HG03571 (cell line): ENCODE results near the gene CCL24.
"Not testable (repeated sequence)": the region's sequence is repeated elsewhere in the genome, so short reads cannot be mapped to it uniquely, and the experiment has no call there.

Experiments
- ATAC-seq: cut with Tn5 transposase; IDR thresholded peaks from one replicate; pipeline ENCODE4 v1.9.1; 2021; ENCODE audit not compliant: unreplicated experiment

The CCL24 gene

GRCh38 chr7:75820688-75821087 is 7.1 kb upstream of the CCL24 start:
- ATAC-seq = no peak

GRCh38 chr7:75819711-75820110 is 6.1 kb upstream of the CCL24 start:
- no peak for ATAC-seq

GRCh38 chr7:75818472-75818871 is 4.9 kb upstream of the CCL24 start:
- ATAC-seq = no peak

- no peak for ATAC-seq
These were observed 3.5 kb upstream of the CCL24 start for GRCh38 chr7:75817116-75817515.

GRCh38 chr7:75815418-75816064 is 1.9 kb upstream of the CCL24 start:
- ATAC-seq = no peak

- ATAC-seq = no peak
These were observed 871 bp upstream of the CCL24 start for GRCh38 chr7:75814407-75814947.

GRCh38 chr7:75813084-75813483 is 522 bp downstream of the CCL24 start:
- no peak for ATAC-seq

- no peak for ATAC-seq
These were observed 1.5 kb downstream of the CCL24 start for GRCh38 chr7:75811894-75812678.

- ATAC-seq = no peak
These were observed 4.2 kb downstream of the CCL24 start for GRCh38 chr7:75809396-75809795.

GRCh38 chr7:75808106-75808505 is 5.5 kb downstream of the CCL24 start:
- no peak for ATAC-seq

GRCh38 chr7:75807452-75807851 is 6.2 kb downstream of the CCL24 start:
- ATAC-seq = no peak

- ATAC-seq = no peak
These were observed 6.9 kb downstream of the CCL24 start for GRCh38 chr7:75806560-75807307.

- no peak for ATAC-seq
These were observed 8.9 kb downstream of the CCL24 start for GRCh38 chr7:75804705-75805104.

- ATAC-seq = no peak
These were observed 9.6 kb downstream of the CCL24 start for GRCh38 chr7:75804004-75804403.

- no peak for ATAC-seq
These were observed 11.1 kb downstream of the CCL24 start for GRCh38 chr7:75802552-75802821.

- no peak for ATAC-seq
These were observed 14.8 kb downstream of the CCL24 start for GRCh38 chr7:75798770-75799169.

- no peak for ATAC-seq
These were observed 17.2 kb downstream of the CCL24 start for GRCh38 chr7:75796420-75796819.

GRCh38 chr7:75795831-75796285 is 17.7 kb downstream of the CCL24 start:
- no peak for ATAC-seq

GRCh38 chr7:75793676-75794075 is 19.9 kb downstream of the CCL24 start:
- no peak for ATAC-seq

- not testable (repeated sequence) for ATAC-seq
These were observed 21.0 kb downstream of the CCL24 start for GRCh38 chr7:75792567-75792966.

GRCh38 chr7:75789361-75789924 is 24.2 kb downstream of the CCL24 start:
- ATAC-seq = no peak
